Transverse colon (tissue), 4 donors: ENCODE data around the gene OR2A12. TPM values are rescaled to one million over a fixed set of nuclear protein-coding genes. Genes with fewer than 3 reads are reported as not detected.

Source experiments
- DNase-seq: peaks from one replicate; pipeline ENCODE4 v3.0.0-alpha.2; 2019
- H3K27ac ChIP-seq, 4 donors: fragments of 200-600 bp; sonication (generic); 2 replicates each; pipeline ENCODE4 v1.5.1; 2016 to 2018; ENCODE audit warnings: inconsistent platforms in 4 of 4
- H3K27me3 ChIP-seq: fragments of 200-600 bp; sonication (generic); 2 replicates; pipeline ENCODE4 v1.5.1; 2017; ENCODE audit warnings: inconsistent platforms
- H3K36me3 ChIP-seq, 4 donors: fragments of 200-600 bp; sonication (generic); 2 replicates each; pipeline ENCODE4 v1.5.1; 2017 to 2019; ENCODE audit warnings: inconsistent platforms in 4 of 4
- H3K4me1 ChIP-seq, 4 donors: fragments of 200-600 bp; sonication (generic); 2 replicates each; pipeline ENCODE4 v1.5.1; 2017 to 2020; ENCODE audit warnings: inconsistent platforms in 4 of 4
- H3K4me3 ChIP-seq, 4 donors: fragments of 200-600 bp; sonication (generic); 1 replicate in 1 of 4; 2 replicates in 3 of 4; pipeline versions ENCODE4 v1.5.1 to v1.6.1; 2017 to 2019; ENCODE audit warnings: inconsistent platforms in 4 of 4
- H3K9me3 ChIP-seq, 2 donors: fragments of 200-600 bp; sonication (generic); 2 replicates each; pipeline ENCODE4 v1.5.1; 2017 to 2019; ENCODE audit warnings: inconsistent platforms in 2 of 2
- EP300 ChIP-seq: sonication (generic); formaldehyde crosslinking; IDR thresholded peaks from one replicate; pipeline ENCODE4 v1.6.1; 2017; ENCODE audit warnings: antibody characterized with exemption, low read depth
- POLR2A ChIP-seq: fragments of 450-650 bp; IDR thresholded peaks from one replicate; pipeline ENCODE4 v1.6.1; 2016; ENCODE audit warnings: antibody characterized with exemption, mild to moderate bottlenecking, moderate library complexity
- POLR2AphosphoS5 ChIP-seq, 3 donors: sonication (generic); formaldehyde crosslinking; IDR thresholded peaks; one replicate each; pipeline ENCODE4 v1.6.1; 2016; ENCODE audit warnings: antibody characterized with exemption in 3 of 3
- WGBS, 2 donors: methylation state at CpG; one replicate each; pipeline ENCODE4 v1.1.5; 2018; ENCODE audit warnings: low coverage in 1 of 2; 5-methylcytosine and 5-hydroxymethylcytosine counted together
- in situ Hi-C, 4 donors: fragments of 200-750 bp; cut with MboI; loops; one replicate each; pipeline versions ENCODE4 v1.15.0 to v1.15.1; 2017; ENCODE audit warnings: low sequenced_read_pairs in 3 of 4, low pct_ligation_motif_present in 1 of 4, low pct_unique_long_range_greater_than_20kb in 1 of 4
- intact Hi-C: fragments of 100-400 bp; cut with DNase I; formaldehyde crosslinking; loops from one replicate; pipeline ENCODE4 v1.15.1; 2023; ENCODE audit warnings: low total_unique reads
- total RNA-seq, 4 donors: library from RNA; depleted of rRNA; stranded (reverse); fragments of >200 nt; gene quantifications; one replicate each; pipeline ENCODE4 v1.1.0, GENCODE V29; 2016
- TF ChIP-seq, protein P1 (sequence below), 5 experiments: fragments of 200-600 bp in 3 of 5; fragments of 450-650 bp in 2 of 5; sonication (generic) in 3 of 5; IDR thresholded peaks; 1 replicate in 2 of 5; 2 replicates in 3 of 5; pipeline ENCODE4 v1.5.1; 2016 to 2017; ENCODE audit warnings: antibody characterized with exemption in 5 of 5, inconsistent platforms in 3 of 5, mild to moderate bottlenecking in 2 of 5, moderate library complexity in 1 of 5

Gene OR2A12
- total RNA-seq, 4 donors from 2014 or later = not detected

DNA sequence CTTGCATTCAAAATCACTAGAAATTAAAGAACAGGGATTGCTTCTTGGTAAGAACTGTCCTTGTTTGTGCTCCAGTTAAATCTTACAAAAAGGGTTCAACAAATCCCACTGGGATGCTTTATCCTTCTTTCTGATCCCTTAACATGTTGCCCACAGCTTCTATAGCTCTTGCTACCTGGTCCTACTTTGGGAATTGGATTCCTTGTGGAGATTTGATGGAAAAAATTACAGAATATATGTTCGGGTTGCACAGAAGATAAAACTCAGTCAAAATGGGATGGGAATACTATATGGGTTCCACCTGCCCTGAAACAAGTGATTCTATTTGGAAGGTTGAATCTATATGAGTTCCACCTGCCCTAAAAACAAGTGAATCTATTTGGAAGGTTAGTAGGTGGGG, 16.6 kb upstream of the OR2A12 start, which contains the start of gene OR2A25:
OR2A25 (plus strand) TSS at position 301 of the 400 bp plus-strand sequence. CDS start 4,409 bp downstream, outside the sequence.
- H3K9me3 ChIP-seq = no peaks in the 10 kb centered on the region
- intact Hi-C loops (no loop called here), in situ Hi-C loops (no loop called here)
- DNase-seq = no peak
- no peaks in the 10 kb centered on the region for H3K4me1 ChIP-seq
- WGBS, 2 donors = 25 to 74% methylated on average over 1 of the region's 1 CpG
- H3K4me3 ChIP-seq = no peak within 1 kb of the TSS
- no peaks in the 10 kb centered on the region for H3K27me3 ChIP-seq
- no peak within 1 kb of the TSS for H3K27ac ChIP-seq
- H3K36me3 ChIP-seq = no peaks in the 10 kb centered on the region
- TF ChIP-seq EP300 (no peak), POLR2AphosphoS5 (IDR thresholded peaks at IDR 0.05) (no peak), POLR2A (no peak)
- TF ChIP-seq, protein P1, sequence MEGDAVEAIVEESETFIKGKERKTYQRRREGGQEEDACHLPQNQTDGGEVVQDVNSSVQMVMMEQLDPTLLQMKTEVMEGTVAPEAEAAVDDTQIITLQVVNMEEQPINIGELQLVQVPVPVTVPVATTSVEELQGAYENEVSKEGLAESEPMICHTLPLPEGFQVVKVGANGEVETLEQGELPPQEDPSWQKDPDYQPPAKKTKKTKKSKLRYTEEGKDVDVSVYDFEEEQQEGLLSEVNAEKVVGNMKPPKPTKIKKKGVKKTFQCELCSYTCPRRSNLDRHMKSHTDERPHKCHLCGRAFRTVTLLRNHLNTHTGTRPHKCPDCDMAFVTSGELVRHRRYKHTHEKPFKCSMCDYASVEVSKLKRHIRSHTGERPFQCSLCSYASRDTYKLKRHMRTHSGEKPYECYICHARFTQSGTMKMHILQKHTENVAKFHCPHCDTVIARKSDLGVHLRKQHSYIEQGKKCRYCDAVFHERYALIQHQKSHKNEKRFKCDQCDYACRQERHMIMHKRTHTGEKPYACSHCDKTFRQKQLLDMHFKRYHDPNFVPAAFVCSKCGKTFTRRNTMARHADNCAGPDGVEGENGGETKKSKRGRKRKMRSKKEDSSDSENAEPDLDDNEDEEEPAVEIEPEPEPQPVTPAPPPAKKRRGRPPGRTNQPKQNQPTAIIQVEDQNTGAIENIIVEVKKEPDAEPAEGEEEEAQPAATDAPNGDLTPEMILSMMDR (IDR thresholded peaks at IDR 0.05) = no peak

DNA sequence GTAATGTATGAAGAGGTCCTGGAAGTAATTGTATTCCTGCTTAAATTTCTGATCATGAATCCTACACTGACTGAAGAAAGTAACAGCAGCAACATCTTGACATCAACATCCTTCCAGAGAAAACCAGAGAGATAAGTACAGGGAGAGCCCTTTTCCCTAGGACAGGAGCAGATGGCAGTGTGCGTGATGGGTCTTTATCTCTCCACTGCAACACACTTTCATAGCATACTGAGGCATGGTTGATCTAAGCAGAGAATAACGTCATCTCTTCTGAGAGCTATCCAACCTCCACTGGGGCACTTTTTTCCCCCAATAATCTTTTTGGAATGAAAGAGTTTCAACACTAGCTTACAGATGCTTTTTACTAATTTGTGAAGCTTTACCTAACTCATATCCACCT, 16.1 kb upstream of the OR2A12 start:
- WGBS, 2 donors = 67 to 75% methylated on average over 1 to 2 of the region's 2 CpGs
- Histone ChIP-seq H3K27ac (no peak overlapping the region), H3K36me3 (no peaks in the 10 kb centered on the region), H3K4me3 (no peak overlapping the region), H3K27me3 (no peaks in the 10 kb centered on the region), H3K4me1 (no peaks in the 10 kb centered on the region), H3K9me3 (no peaks in the 10 kb centered on the region)
- intact Hi-C loops = no loop called here
- no peak for DNase-seq
- in situ Hi-C loops = no loop called here
- TF ChIP-seq POLR2A = no peak
- TF ChIP-seq, protein P1 (IDR thresholded peaks at IDR 0.05) = no peak
- TF ChIP-seq POLR2AphosphoS5 (IDR thresholded peaks at IDR 0.05) = no peak

DNA sequence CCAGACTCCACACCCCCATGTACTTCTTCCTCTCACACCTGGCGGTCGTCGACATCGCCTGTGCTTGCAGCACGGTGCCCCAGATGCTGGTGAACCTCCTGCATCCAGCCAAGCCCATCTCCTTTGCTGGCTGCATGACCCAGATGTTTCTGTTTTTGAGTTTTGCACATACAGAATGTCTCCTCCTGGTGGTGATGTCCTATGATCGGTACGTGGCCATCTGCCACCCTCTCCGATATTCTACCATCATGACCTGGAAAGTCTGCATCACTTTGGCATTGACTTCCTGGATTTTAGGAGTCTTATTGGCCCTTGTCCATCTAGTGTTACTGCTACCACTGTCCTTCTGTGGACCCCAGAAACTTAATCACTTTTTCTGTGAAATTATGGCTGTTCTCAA, 11.7 kb upstream of the OR2A12 start:
- H3K9me3 ChIP-seq = no peaks in the 10 kb centered on the region
- no peak for TF ChIP-seq EP300
- no peak for TF ChIP-seq POLR2AphosphoS5 (IDR thresholded peaks at IDR 0.05)
- TF ChIP-seq, protein P1 (IDR thresholded peaks at IDR 0.05) = no peak
- TF ChIP-seq POLR2A = no peak
- H3K27ac ChIP-seq = no peak overlapping the region
- DNase-seq = no peak
- no peaks in the 10 kb centered on the region for H3K36me3 ChIP-seq
- intact Hi-C loops (no loop called here), in situ Hi-C loops (no loop called here)
- WGBS, 2 donors = 89 to 100% methylated on average over 1 to 8 of the region's 8 CpGs
- no peak overlapping the region for H3K4me3 ChIP-seq
- H3K27me3 ChIP-seq = no peaks in the 10 kb centered on the region
- no peaks in the 10 kb centered on the region for H3K4me1 ChIP-seq

DNA sequence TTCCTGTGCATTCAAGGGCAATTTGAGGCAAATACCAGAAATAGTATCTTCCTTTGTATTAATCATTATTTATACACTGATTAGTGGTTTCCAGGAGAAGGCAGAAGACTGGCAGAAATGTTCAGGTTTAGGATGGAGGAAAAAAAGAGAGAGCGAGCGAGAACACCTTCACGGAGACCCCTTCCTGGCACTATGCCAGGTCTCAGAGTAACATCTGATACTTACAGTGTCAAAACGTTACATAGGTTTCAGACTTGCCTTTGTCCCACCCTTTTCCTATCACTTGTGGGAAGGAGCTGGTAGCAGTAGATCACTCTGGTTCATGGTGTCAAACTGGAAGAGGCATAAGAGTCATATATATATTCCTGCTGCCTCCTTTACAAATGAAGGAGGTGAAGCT, 652 bp downstream of the OR2A12 start:
- Histone ChIP-seq H3K27ac (no peak overlapping the region), H3K4me3 (no peak overlapping the region), H3K27me3 (no peaks in the 10 kb centered on the region), H3K4me1 (no peaks in the 10 kb centered on the region), H3K9me3 (peaks cover 0 to 3% of the 10 kb centered on the region in 2 donors), H3K36me3 (no peaks in the 10 kb centered on the region)
- intact Hi-C loops (no loop called here), in situ Hi-C loops (no loop called here)
- WGBS, 2 donors = 67 to 69% methylated on average over 3 to 4 of the region's 4 CpGs
- TF ChIP-seq POLR2A (no peak), POLR2AphosphoS5 (IDR thresholded peaks at IDR 0.05) (no peak), EP300 (no peak)
- TF ChIP-seq, protein P1 (IDR thresholded peaks at IDR 0.05) = no peak
- no peak for DNase-seq
